Fibroblast of peridontal ligament (primary cell): ENCODE data around the gene PLXNA2.
A peak's percentile ranks its signal among the peaks of the same experiment; 100 is the strongest.

Experiments used
- DNase-seq: peaks from one replicate; pipeline ENCODE4 v3.0.0-alpha.2; 2010; ENCODE audit errors: extremely low read depth

PLXNA2 gene

GRCh38 chr1:208164609-208165008 is 79.6 kb downstream of the PLXNA2 start:
- no peak for DNase-seq

- DNase-seq: no peak
Measured at GRCh38 chr1:208163539-208163938, 80.6 kb downstream of the PLXNA2 start.

- DNase-seq: no peak
Measured at GRCh38 chr1:208162903-208163302, 81.3 kb downstream of the PLXNA2 start.

- DNase-seq: peak; percentile 14
Measured at GRCh38 chr1:208161656-208162375, 82.4 kb downstream of the PLXNA2 start.

- DNase-seq: no peak
Measured at GRCh38 chr1:208161005-208161404, 83.2 kb downstream of the PLXNA2 start.

- peak; percentile 20 for DNase-seq
Measured at GRCh38 chr1:208160259-208160819, 83.8 kb downstream of the PLXNA2 start.

- peak; percentile 94 for DNase-seq
Measured at GRCh38 chr1:208159555-208160258, 84.5 kb downstream of the PLXNA2 start.

- DNase-seq: peak; percentile 6
Measured at GRCh38 chr1:208158640-208159554, 85.3 kb downstream of the PLXNA2 start.

- DNase-seq: no peak
Measured at GRCh38 chr1:208157769-208158168, 86.4 kb downstream of the PLXNA2 start.

- no peak for DNase-seq
Measured at GRCh38 chr1:208156741-208157140, 87.4 kb downstream of the PLXNA2 start.

GRCh38 chr1:208156310-208156709 is 87.9 kb downstream of the PLXNA2 start:
- DNase-seq: no peak

GRCh38 chr1:208154679-208155642 is 89.2 kb downstream of the PLXNA2 start:
- no peak for DNase-seq

- no peak for DNase-seq
Measured at GRCh38 chr1:208154040-208154439, 90.1 kb downstream of the PLXNA2 start.

- no peak for DNase-seq
Measured at GRCh38 chr1:208153386-208153785, 90.8 kb downstream of the PLXNA2 start.

GRCh38 chr1:208151728-208152598 is 92.2 kb downstream of the PLXNA2 start:
- DNase-seq: no peak

- DNase-seq: no peak
Measured at GRCh38 chr1:208150833-208151458, 93.2 kb downstream of the PLXNA2 start.

- DNase-seq: peak; percentile 20
Measured at GRCh38 chr1:208149776-208150514, 94.2 kb downstream of the PLXNA2 start.

GRCh38 chr1:208149213-208149612 is 95.0 kb downstream of the PLXNA2 start:
- no peak for DNase-seq

- no peak for DNase-seq
Measured at GRCh38 chr1:208148380-208148779, 95.8 kb downstream of the PLXNA2 start.
